HepG2 (cell line): Measurements from ENCODE around the gene STX10. TPM values are rescaled to one million over a fixed set of nuclear protein-coding genes. Genes with fewer than 3 reads are reported as not detected.

ENCODE experiments used
- ATAC-seq: fragments of 200-7000 bp; cut with Tn5 transposase; 3 replicates; pipeline ENCODE4 v1.9.1; 2020; ENCODE audit warnings: mild to moderate bottlenecking, moderate library complexity
- BruUV-seq: library from RNA; stranded (reverse); fragments of 400-500 nt; replicated peaks from 2 replicates; lab custom pipeline; 2021; lab: Mats Ljungman, UMichigan
- CTCF ChIA-PET: fragments of 300-600 bp; formaldehyde crosslinking; extraction: SDS; loops from one replicate; lab custom pipeline; 2021; ENCODE audit warnings: low total read pairs, inconsistent platforms, low intra/inter-chr PET ratio; lab: Yijun Ruan, JAX
- POLR2A ChIA-PET: fragments of 350-600 bp; sonication (Branson Sonifier 250); formaldehyde crosslinking; loops from one replicate; lab custom pipeline; 2020; ENCODE audit warnings: antibody characterized with exemption, inconsistent platforms; lab: Yijun Ruan, JAX
- DNase-seq: peaks from one replicate; pipeline ENCODE4 v3.0.0-alpha.2; 2015; ENCODE audit warnings: low spot score
- FAIRE-seq: peaks from 3 replicates; lab custom pipeline; 2011; peaks lifted over from hg19 to GRCh38; lab: Jason Lieb, UNC
- H2AFZ ChIP-seq: one replicate; pipeline ENCODE4 v1.6.1; 2011; ENCODE audit warnings: low read length, inconsistent platforms
- H3K27ac ChIP-seq: fragments of 300-600 bp; 3 replicates; pipeline ENCODE4 v1.8.0; 2011; ENCODE audit warnings: mixed run types, mild to moderate bottlenecking, mixed read lengths, low read length, inconsistent platforms; ENCODE audit not compliant: insufficient read depth; ENCODE audit errors: extremely low read length
- H3K27me3 ChIP-seq, 2 experiments: fragments of 200-600 bp in 1 of 2; 2 replicates in 1 of 2; 3 replicates in 1 of 2; pipeline versions ENCODE4 v1.6.0 to v1.8.0; 2011; ENCODE audit warnings: low read length in 2 of 2, mild to moderate bottlenecking in 2 of 2, moderate library complexity in 2 of 2, inconsistent platforms in 1 of 2; ENCODE audit not compliant: insufficient read depth in 2 of 2, control insufficient read depth in 1 of 2
- H3K36me3 ChIP-seq, 2 experiments: fragments of 200-600 bp in 1 of 2; replicated peaks in 1 of 2; 2 replicates in 1 of 2; 3 replicates in 1 of 2; pipeline versions ENCODE4 v1.5.1 to v1.8.0; 2011; ENCODE audit warnings: low read length in 2 of 2, inconsistent platforms in 1 of 2; ENCODE audit not compliant: insufficient read depth in 2 of 2, control insufficient read depth in 1 of 2
- H3K4me1 ChIP-seq: 2 replicates; pipeline ENCODE4 v1.5.1; 2012; ENCODE audit warnings: low read length, inconsistent platforms; ENCODE audit not compliant: insufficient read depth
- H3K4me2 ChIP-seq: 2 replicates; pipeline ENCODE4 v1.6.0; 2011; ENCODE audit warnings: low read depth, low read length, inconsistent platforms
- H3K4me3 ChIP-seq, 3 experiments: fragments of 200-600 bp in 1 of 3; sonication (generic), shearing (Covaris generic) in 1 of 3; replicated peaks in 1 of 3; 2 replicates each; pipeline ENCODE4 v1.5.1; 2011 to 2016; ENCODE audit warnings: low read length in 3 of 3, inconsistent platforms in 2 of 3, low read depth in 2 of 3, mild to moderate bottlenecking in 2 of 3, control low read depth in 1 of 3, mixed read lengths in 1 of 3; ENCODE audit not compliant: insufficient read depth in 1 of 3
- H3K79me2 ChIP-seq: one replicate; pipeline ENCODE4 v1.6.1; 2011; ENCODE audit warnings: low read length, inconsistent platforms; ENCODE audit not compliant: insufficient read depth
- H3K9ac ChIP-seq: 2 replicates; pipeline ENCODE4 v1.6.0; 2011; ENCODE audit warnings: mild to moderate bottlenecking, low read depth, low read length, inconsistent platforms; ENCODE audit not compliant: insufficient read depth
- H3K9me3 ChIP-seq: 2 replicates; pipeline ENCODE4 v1.5.1; 2012; ENCODE audit warnings: mild to moderate bottlenecking, low read length
- H4K20me1 ChIP-seq: 2 replicates; pipeline ENCODE4 v1.6.0; 2011; ENCODE audit warnings: inconsistent platforms, mild to moderate bottlenecking, low read length, moderate library complexity; ENCODE audit not compliant: insufficient read depth
- DNMT3B ChIP-seq: conservative IDR thresholded peaks from 2 replicates; pipeline ENCODE4 v1.6.1; 2016; ENCODE audit warnings: missing biosample characterization, control low read depth
- GMEB2 ChIP-seq: IDR thresholded peaks from 2 replicates; pipeline ENCODE4 v1.6.1; 2016; ENCODE audit warnings: missing biosample characterization, missing genetic modification reagents, low read depth
- KDM4B ChIP-seq: sonication (generic); formaldehyde crosslinking; IDR thresholded peaks from 2 replicates; pipeline ENCODE4 v1.4.0; 2020; ENCODE audit warnings: missing genetic modification reagents
- MEIS2 ChIP-seq: sonication (generic); formaldehyde crosslinking; IDR thresholded peaks from 2 replicates; pipeline ENCODE4 v1.9.0; 2021; ENCODE audit warnings: mild to moderate bottlenecking, missing genetic modification reagents
- MNT ChIP-seq: fragments of 450-650 bp; IDR thresholded peaks from 2 replicates; pipeline ENCODE4 v1.6.1; 2016
- NBN ChIP-seq: fragments of 450-650 bp; conservative IDR thresholded peaks from 2 replicates; pipeline ENCODE4 v1.6.1; 2017
- PAX8 ChIP-seq: sonication (generic); formaldehyde crosslinking; IDR thresholded peaks from 2 replicates; pipeline ENCODE4 v1.8.0; 2022; ENCODE audit warnings: mild to moderate bottlenecking, missing genetic modification reagents, borderline replicate concordance
- POLR2A ChIP-seq, 2 experiments: IDR thresholded peaks; 2 replicates each; pipeline ENCODE4 v1.6.1; 2011; ENCODE audit warnings: low read depth in 2 of 2, low read length in 2 of 2, mild to moderate bottlenecking in 1 of 2, moderate library complexity in 1 of 2; ENCODE audit not compliant: insufficient read depth in 1 of 2
- REPIN1 ChIP-seq: sonication (generic); formaldehyde crosslinking; IDR thresholded peaks from 2 replicates; pipeline ENCODE4 v1.8.0; 2022; ENCODE audit warnings: missing genetic modification reagents, low read depth, mild to moderate bottlenecking, borderline replicate concordance
- SOX13 ChIP-seq, 3 experiments: fragments of 450-650 bp in 1 of 3; sonication (generic) in 1 of 3; formaldehyde crosslinking in 1 of 3; IDR thresholded peaks in 2 of 3; conservative IDR thresholded peaks in 1 of 3; 2 replicates each; pipeline versions ENCODE4 v1.5.0 to v1.6.1; 2016 to 2020; ENCODE audit warnings: antibody characterized with exemption in 1 of 3, mild to moderate bottlenecking in 1 of 3, missing compliant biosample characterization in 1 of 3, missing genetic modification reagents in 1 of 3, moderate library complexity in 1 of 3
- ZNF225 ChIP-seq: sonication (generic); formaldehyde crosslinking; IDR thresholded peaks from 2 replicates; pipeline ENCODE4 v1.4.0; 2020; ENCODE audit warnings: mild to moderate bottlenecking, missing genetic modification reagents
- ZNF614 ChIP-seq: IDR thresholded peaks from 2 replicates; pipeline ENCODE4 v1.6.1; 2018; ENCODE audit warnings: missing biosample characterization, missing genetic modification reagents, inconsistent platforms, borderline replicate concordance
- WGBS: methylation state at CpG from one replicate; pipeline ENCODE4 v1.1.6; 2017; ENCODE audit warnings: low lambda C conversion rate; 5-methylcytosine and 5-hydroxymethylcytosine counted together
- in situ Hi-C: cut with HindIII; loops from 2 replicates; pipeline ENCODE4 v1.10.0; 2017; ENCODE audit warnings: low pct_unique_long_range_greater_than_20kb; ENCODE audit not compliant: extremely low pct_ligation_motif_present
- intact Hi-C: fragments of 100-400 bp; cut with micrococcal nuclease; formaldehyde crosslinking; loops from one replicate; pipeline ENCODE4 v1.10.0; 2022; ENCODE audit not compliant: unreplicated experiment
- polyA plus RNA-seq, 8 experiments: library from polyadenylated mRNA; depleted of rRNA in 3 of 8; stranded (reverse) in 7 of 8; unstranded in 1 of 8; fragments of >200 nt; fragmentation: Illumina TruSeq in 4 of 8; extraction: Trizol in 4 of 8; gene quantifications; 2 replicates each; pipeline versions ENCODE4 v1.2.1 to v1.2.3, GENCODE V29; 2011 to 2016; ENCODE audit warnings: low read depth in 4 of 8, missing spikeins in 1 of 8, mixed read lengths in 1 of 8; ENCODE audit not compliant: insufficient read depth in 1 of 8
- total RNA-seq, 5 experiments: library from RNA; depleted of rRNA; stranded (reverse); fragments of >200 nt; fragmentation: Illumina TruSeq; extraction: Trizol; gene quantifications; 2 replicates each; pipeline ENCODE4 v1.2.3, GENCODE V29; 2016; ENCODE audit warnings: low read depth in 1 of 5
- TF ChIP-seq, protein P1 (sequence below): IDR thresholded peaks from 2 replicates; pipeline ENCODE4 v1.6.1; 2016; ENCODE audit warnings: control low read depth
- TF ChIP-seq, protein P2 (sequence below): sonication (generic); formaldehyde crosslinking; IDR thresholded peaks from 2 replicates; pipeline ENCODE4 v1.4.0; 2020; ENCODE audit warnings: missing genetic modification reagents, borderline replicate concordance

Gene STX10
- total and polyA plus RNA-seq, 2 of the 13 experiments (the other 11 are each of a cell fraction or from before 2014, with no cell fraction given) = 47.9 to 66.4 TPM

DNA sequence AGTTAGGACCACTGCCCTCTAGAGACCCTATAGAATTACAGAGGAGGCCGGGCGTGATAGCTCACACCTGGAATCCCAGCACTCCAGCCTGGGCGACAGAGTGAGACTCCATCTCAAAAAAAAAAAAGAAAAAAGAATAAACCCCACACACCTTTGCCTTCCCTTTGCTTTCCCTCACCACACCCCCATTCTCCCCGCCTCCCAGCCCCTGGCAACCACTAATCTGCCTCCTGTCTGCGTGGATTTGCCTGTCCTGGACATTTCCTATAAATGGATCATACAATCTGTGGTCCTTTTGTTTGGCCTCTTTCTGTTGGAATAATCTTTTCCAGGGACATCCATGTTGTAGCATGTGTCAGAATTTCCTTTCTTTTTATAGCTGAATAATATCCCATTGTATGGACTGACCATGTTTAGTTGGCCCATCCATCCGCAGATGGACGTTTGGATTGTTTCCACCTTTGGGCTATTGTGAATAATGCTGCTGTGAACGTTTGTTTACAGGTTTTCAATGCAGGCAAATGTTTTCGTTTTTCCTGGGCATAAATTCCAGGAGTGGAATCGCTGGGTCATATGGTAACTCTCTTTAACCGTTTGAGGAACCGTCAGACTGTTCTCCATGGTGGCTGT, 16.8 kb downstream of the STX10 start (continued):
- TF ChIP-seq, protein P1, sequence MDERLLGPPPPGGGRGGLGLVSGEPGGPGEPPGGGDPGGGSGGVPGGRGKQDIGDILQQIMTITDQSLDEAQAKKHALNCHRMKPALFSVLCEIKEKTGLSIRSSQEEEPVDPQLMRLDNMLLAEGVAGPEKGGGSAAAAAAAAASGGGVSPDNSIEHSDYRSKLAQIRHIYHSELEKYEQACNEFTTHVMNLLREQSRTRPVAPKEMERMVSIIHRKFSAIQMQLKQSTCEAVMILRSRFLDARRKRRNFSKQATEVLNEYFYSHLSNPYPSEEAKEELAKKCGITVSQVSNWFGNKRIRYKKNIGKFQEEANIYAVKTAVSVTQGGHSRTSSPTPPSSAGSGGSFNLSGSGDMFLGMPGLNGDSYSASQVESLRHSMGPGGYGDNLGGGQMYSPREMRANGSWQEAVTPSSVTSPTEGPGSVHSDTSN (CRISPR knock-in tag) = no peak
- no peak for TF ChIP-seq DNMT3B
- no peak for TF ChIP-seq MEIS2 (CRISPR knock-in tag)
- TF ChIP-seq PAX8 (CRISPR knock-in tag) = no peak

DNA sequence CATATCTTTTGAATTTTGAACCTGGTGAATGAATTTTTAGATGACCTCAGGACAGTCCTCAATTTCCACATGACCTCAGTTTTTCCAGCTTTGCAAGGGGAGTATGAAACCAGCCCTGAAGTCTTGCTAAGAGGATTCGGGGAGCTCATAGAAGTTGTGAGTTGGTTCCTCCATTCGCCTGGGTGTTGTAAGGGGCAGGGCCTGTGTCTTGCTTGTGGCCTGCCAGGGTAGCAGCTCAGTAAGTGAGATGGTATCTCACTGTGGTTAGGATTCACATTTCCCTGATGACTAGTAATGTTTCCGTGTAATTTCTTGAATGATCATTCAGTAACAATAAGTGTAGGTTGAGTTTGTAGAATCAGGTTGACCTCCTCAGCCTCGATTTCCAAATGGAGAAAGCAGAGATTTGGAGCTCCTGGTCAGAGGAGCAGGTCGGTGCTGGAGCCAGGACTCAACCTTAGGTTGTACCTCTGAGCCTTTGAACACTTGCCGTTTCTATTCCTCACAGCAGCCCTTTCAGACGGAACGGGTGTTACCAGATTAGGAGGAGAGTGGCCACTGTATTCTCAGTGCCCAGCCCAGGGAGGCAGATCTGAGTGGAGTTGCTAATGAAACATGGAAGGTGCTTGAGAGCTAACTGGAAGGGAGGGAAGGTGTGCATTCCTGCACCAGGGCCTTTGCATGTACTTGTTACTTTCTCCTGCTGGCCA, 17.5 kb downstream of the STX10 start:
- peaks cover 4% of the 10 kb centered on the region for H4K20me1 ChIP-seq
- H2AFZ ChIP-seq = no peak overlapping the region
- intact Hi-C loops = no loop called here
- BruUV-seq = no TSS peak
- H3K36me3 ChIP-seq = peaks cover 19 to 54% of the 10 kb centered on the region in 2 experiments; a peak in 4 of 5 replicates
- H3K27ac ChIP-seq = no peak overlapping the region
- peaks cover 53% of the 10 kb centered on the region for H3K79me2 ChIP-seq
- no peaks in the 10 kb centered on the region for H3K9me3 ChIP-seq
- CTCF ChIA-PET = no interaction called here
- 96% methylated on average over 7 of the region's 8 CpGs for WGBS
- FAIRE-seq = no peak
- no peak for DNase-seq
- peaks cover 34% of the 10 kb centered on the region for H3K4me1 ChIP-seq
- H3K4me2 ChIP-seq = no peak overlapping the region
- ATAC-seq = no peak
- POLR2A ChIA-PET = interaction anchor here (0.7 to 1.6 kb wide), 2 partner anchors 15 to 18 kb away, joined by 3 to 6 read pairs; partner anchors contain the start of genes IER2, NACC1 and STX10
- no peak overlapping the region for H3K4me3 ChIP-seq
- no peaks in the 10 kb centered on the region for H3K27me3 ChIP-seq
- in situ Hi-C loops = no loop called here
- H3K9ac ChIP-seq = no peak overlapping the region
- TF ChIP-seq KDM4B (CRISPR knock-in tag) (no peak), GMEB2 (CRISPR knock-in tag) (no peak), ZNF225 (CRISPR knock-in tag) (no peak), ZNF614 (CRISPR knock-in tag) (no peak), REPIN1 (CRISPR knock-in tag) (no peak), SOX13 (IDR thresholded peaks at IDR 0.05) (no peak), SOX13 (CRISPR knock-in tag; conservative IDR thresholded peaks at IDR 0.05 in 1 of 2, IDR thresholded peaks at IDR 0.05 in 1 of 2) (no peak), POLR2A (IDR thresholded peaks at IDR 0.05; ENCODE audit: insufficient read depth in 1 of 2, low read depth in 2 of 2, low read length in 2 of 2) (no peak), MNT (no peak), NBN (no peak)
- TF ChIP-seq, protein P2, sequence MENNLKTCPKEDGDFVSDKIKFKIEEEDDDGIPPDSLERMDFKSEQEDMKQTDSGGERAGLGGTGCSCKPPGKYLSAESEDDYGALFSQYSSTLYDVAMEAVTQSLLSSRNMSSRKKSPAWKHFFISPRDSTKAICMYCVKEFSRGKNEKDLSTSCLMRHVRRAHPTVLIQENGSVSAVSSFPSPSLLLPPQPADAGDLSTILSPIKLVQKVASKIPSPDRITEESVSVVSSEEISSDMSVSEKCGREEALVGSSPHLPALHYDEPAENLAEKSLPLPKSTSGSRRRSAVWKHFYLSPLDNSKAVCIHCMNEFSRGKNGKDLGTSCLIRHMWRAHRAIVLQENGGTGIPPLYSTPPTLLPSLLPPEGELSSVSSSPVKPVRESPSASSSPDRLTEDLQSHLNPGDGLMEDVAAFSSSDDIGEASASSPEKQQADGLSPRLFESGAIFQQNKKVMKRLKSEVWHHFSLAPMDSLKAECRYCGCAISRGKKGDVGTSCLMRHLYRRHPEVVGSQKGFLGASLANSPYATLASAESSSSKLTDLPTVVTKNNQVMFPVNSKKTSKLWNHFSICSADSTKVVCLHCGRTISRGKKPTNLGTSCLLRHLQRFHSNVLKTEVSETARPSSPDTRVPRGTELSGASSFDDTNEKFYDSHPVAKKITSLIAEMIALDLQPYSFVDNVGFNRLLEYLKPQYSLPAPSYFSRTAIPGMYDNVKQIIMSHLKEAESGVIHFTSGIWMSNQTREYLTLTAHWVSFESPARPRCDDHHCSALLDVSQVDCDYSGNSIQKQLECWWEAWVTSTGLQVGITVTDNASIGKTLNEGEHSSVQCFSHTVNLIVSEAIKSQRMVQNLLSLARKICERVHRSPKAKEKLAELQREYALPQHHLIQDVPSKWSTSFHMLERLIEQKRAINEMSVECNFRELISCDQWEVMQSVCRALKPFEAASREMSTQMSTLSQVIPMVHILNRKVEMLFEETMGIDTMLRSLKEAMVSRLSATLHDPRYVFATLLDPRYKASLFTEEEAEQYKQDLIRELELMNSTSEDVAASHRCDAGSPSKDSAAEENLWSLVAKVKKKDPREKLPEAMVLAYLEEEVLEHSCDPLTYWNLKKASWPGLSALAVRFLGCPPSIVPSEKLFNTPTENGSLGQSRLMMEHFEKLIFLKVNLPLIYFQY = no peak
